Measurements from ENCODE around the gene PPP2R5B. TPM values are rescaled to one million over a fixed set of nuclear protein-coding genes. Genes with fewer than 3 reads are reported as not detected.
A peak's percentile ranks its signal among the peaks of the same experiment; 100 is the strongest.

The PPP2R5B gene
- total RNA-seq, 1 donor from 2014 or later, result 23.9 TPM

- Histone ChIP-seq H3K27me3 (ENCODE audit: low read depth) (no peaks in the 10 kb centered on the region), H3K4me1 (peaks cover 11% of the 10 kb centered on the region), H3K9me3 (no peaks in the 10 kb centered on the region), H3K27ac (no peak overlapping the region), H3K4me3 (no peak overlapping the region), H3K36me3 (peaks cover 83% of the 10 kb centered on the region)
- intact Hi-C loops (cut with DNase I), result no loop called here
- no peak for ATAC-seq
- TF ChIP-seq CTCF (IDR thresholded peaks at IDR 0.05), result no peak
- DNase-seq, result no peak
Measured at GRCh38 chr11:64911142-64911541, 13.3 kb upstream of the PPP2R5B start.

- H3K4me1 ChIP-seq, result peaks cover 14% of the 10 kb centered on the region
- TF ChIP-seq CTCF (IDR thresholded peaks at IDR 0.05), result no peak
- no peak for ATAC-seq
- H3K36me3 ChIP-seq, result peaks cover 78% of the 10 kb centered on the region
- no peak for DNase-seq
- intact Hi-C loops (cut with DNase I), result no loop called here
- H3K27me3 ChIP-seq (ENCODE audit: low read depth), result no peaks in the 10 kb centered on the region
- no peak overlapping the region for H3K4me3 ChIP-seq
- no peaks in the 10 kb centered on the region for H3K9me3 ChIP-seq
- no peak overlapping the region for H3K27ac ChIP-seq
Measured at GRCh38 chr11:64911689-64912088, 12.8 kb upstream of the PPP2R5B start.

- intact Hi-C loops (cut with DNase I), result no loop called here
- no peaks in the 10 kb centered on the region for H3K9me3 ChIP-seq
- DNase-seq (no peak), ATAC-seq (no peak)
- H3K4me3 ChIP-seq, result no peak overlapping the region
- TF ChIP-seq CTCF (IDR thresholded peaks at IDR 0.05), result no peak
- H3K36me3 ChIP-seq, result peaks cover 62% of the 10 kb centered on the region
- H3K27ac ChIP-seq, result no peak overlapping the region
- peaks cover 21% of the 10 kb centered on the region for H3K4me1 ChIP-seq
- no peaks in the 10 kb centered on the region for H3K27me3 ChIP-seq (ENCODE audit: low read depth)
Measured at GRCh38 chr11:64913171-64913727, 11.2 kb upstream of the PPP2R5B start.

GRCh38 chr11:64914123-64914522, 10.4 kb upstream of the PPP2R5B start:
- DNase-seq (no peak), ATAC-seq (no peak)
- Histone ChIP-seq H3K4me3 (no peak overlapping the region), H3K4me1 (peaks cover 25% of the 10 kb centered on the region), H3K9me3 (no peaks in the 10 kb centered on the region), H3K27me3 (ENCODE audit: low read depth) (no peaks in the 10 kb centered on the region), H3K27ac (no peak overlapping the region), H3K36me3 (peaks cover 53% of the 10 kb centered on the region)
- intact Hi-C loops (cut with DNase I), result no loop called here
- no peak for TF ChIP-seq CTCF (IDR thresholded peaks at IDR 0.05)

- peaks cover 40% of the 10 kb centered on the region for H3K36me3 ChIP-seq
- DNase-seq (no peak), ATAC-seq (no peak)
- TF ChIP-seq CTCF (IDR thresholded peaks at IDR 0.05), result no peak
- no peaks in the 10 kb centered on the region for H3K9me3 ChIP-seq
- peaks cover 25% of the 10 kb centered on the region for H3K4me1 ChIP-seq
- no peaks in the 10 kb centered on the region for H3K27me3 ChIP-seq (ENCODE audit: low read depth)
- peak overlapping the region; percentile 90 for H3K27ac ChIP-seq
- peak overlapping the region; percentile 95 for H3K4me3 ChIP-seq
- intact Hi-C loops (cut with DNase I), result no loop called here
Measured at GRCh38 chr11:64915376-64915887, 9.1 kb upstream of the PPP2R5B start.
